GM12891 (cell line): Measurements from ENCODE around the gene KIF27.

Source experiments
- PAX5 ChIP-seq: IDR thresholded peaks from 2 replicates; pipeline ENCODE4 v1.6.1; 2011; ENCODE audit warnings: low read length, moderate library complexity, mild to moderate bottlenecking; ENCODE audit not compliant: insufficient read depth, severe bottlenecking
- POLR2A ChIP-seq: IDR thresholded peaks from 2 replicates; pipeline ENCODE4 v1.6.1; 2011; ENCODE audit warnings: low read depth, low read length, control low read depth
- POLR2AphosphoS5 ChIP-seq: IDR thresholded peaks from 2 replicates; pipeline ENCODE4 v1.6.1; 2011; ENCODE audit warnings: low read depth, low read length, control low read depth
- SPI1 ChIP-seq: IDR thresholded peaks from 2 replicates; pipeline ENCODE4 v1.6.1; 2011; ENCODE audit warnings: low read depth, low read length, control low read depth
- TAF1 ChIP-seq: IDR thresholded peaks from 2 replicates; pipeline ENCODE4 v1.6.1; 2011; ENCODE audit warnings: low read depth, low read length, control low read depth

GRCh38 chr9:83792746-83793145 lies 128.5 kb downstream of the KIF27 start:
- TF ChIP-seq POLR2A (no peak), PAX5 (no peak), POLR2AphosphoS5 (no peak), TAF1 (no peak), SPI1 (no peak)
